ENCODE results near the gene CMKLR1.
A peak's percentile ranks its signal among the peaks of the same experiment; 100 is the strongest.

DNA sequence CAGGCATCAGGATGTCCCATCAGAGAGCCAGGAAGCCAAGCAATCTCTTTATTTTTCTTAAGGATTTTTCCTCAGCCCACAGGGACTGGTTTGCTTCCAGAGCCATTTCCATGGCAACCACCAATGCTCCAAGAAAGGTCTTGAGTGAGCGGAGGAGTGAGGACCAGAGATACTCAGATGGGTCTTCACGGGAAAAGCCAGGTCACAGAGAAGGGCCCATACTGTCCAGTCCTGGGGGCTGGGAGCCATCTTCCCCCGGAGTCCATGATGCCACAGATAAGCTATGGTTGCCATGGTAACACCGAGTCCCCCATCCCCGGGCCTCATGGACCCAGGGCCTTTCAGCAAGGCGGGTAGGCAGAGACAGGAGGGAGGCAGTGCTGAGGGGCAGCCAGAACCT, 28.6 kb downstream of the CMKLR1 start:
- TF ChIP-seq GATA3 (IDR thresholded peaks at IDR 0.05; ENCODE audit: low read depth, low read length) = no peak; the same call in 1 of the 2 replicates
- peak; percentile 92 for TF ChIP-seq GATA2 (IDR thresholded peaks at IDR 0.05; ENCODE audit: low read depth, low read length)
